PFSK-1 (cell line): ENCODE measurements around the gene NHLRC4.

Experiments used
- FOXP2 ChIP-seq: optimal IDR thresholded peaks from 2 replicates; pipeline ENCODE3; 2011; ENCODE audit warnings: borderline replicate concordance, control low read depth, inconsistent platforms; ENCODE audit not compliant: insufficient read depth; ENCODE audit errors: extremely low read length, extremely low read depth
- POLR2AphosphoS5 ChIP-seq: IDR thresholded peaks from 2 replicates; pipeline ENCODE4 v1.6.1; 2012; ENCODE audit warnings: low read depth, mild to moderate bottlenecking, control low read depth, low read length, moderate library complexity
- REST ChIP-seq, 2 experiments: IDR thresholded peaks; 2 replicates each; pipeline versions ENCODE4 v1.6.1 to v1.8.0; 2011 to 2012; ENCODE audit warnings: low read depth in 2 of 2, low read length in 2 of 2, control low read depth in 1 of 2, inconsistent platforms in 1 of 2, mild to moderate bottlenecking in 1 of 2, moderate library complexity in 1 of 2; ENCODE audit not compliant: insufficient read depth in 1 of 2
- SIN3A ChIP-seq: IDR thresholded peaks from 2 replicates; pipeline ENCODE4 v1.6.1; 2012; ENCODE audit warnings: mild to moderate bottlenecking, low read length, moderate library complexity, borderline replicate concordance; ENCODE audit not compliant: insufficient read depth
- TAF1 ChIP-seq: IDR thresholded peaks from 2 replicates; pipeline ENCODE4 v1.6.1; 2012; ENCODE audit warnings: low read length, control low read depth, borderline replicate concordance; ENCODE audit not compliant: insufficient read depth

Gene NHLRC4

GRCh38 chr16:567373-568256, 810 bp downstream of the NHLRC4 start:
- TF ChIP-seq REST (IDR thresholded peaks at IDR 0.05; ENCODE audit: insufficient read depth in 1 of 2, low read depth in 2 of 2, low read length in 2 of 2): no peak
- TF ChIP-seq FOXP2: no peak
- TF ChIP-seq POLR2AphosphoS5: no peak
- no peak for TF ChIP-seq SIN3A
- TF ChIP-seq TAF1: no peak

- TF ChIP-seq FOXP2: no peak
- TF ChIP-seq SIN3A: no peak
- TF ChIP-seq TAF1: no peak
- no peak for TF ChIP-seq REST (IDR thresholded peaks at IDR 0.05; ENCODE audit: insufficient read depth in 1 of 2, low read depth in 2 of 2, low read length in 2 of 2)
These were observed 1.8 kb downstream of the NHLRC4 start for GRCh38 chr16:568401-569258.

GRCh38 chr16:569445-570254, 2.8 kb downstream of the NHLRC4 start, which contains the start of gene PIGQ:
Gene PIGQ, plus strand, starts transcription at chr16:569968. Its CDS starts 4,107 bp downstream, at chr16:574075.
- no peak for TF ChIP-seq REST (IDR thresholded peaks at IDR 0.05; ENCODE audit: insufficient read depth in 1 of 2, low read depth in 2 of 2, low read length in 2 of 2)

GRCh38 chr16:572865-573650, 6.3 kb downstream of the NHLRC4 start:
- TF ChIP-seq FOXP2 (no peak), REST (IDR thresholded peaks at IDR 0.05; ENCODE audit: insufficient read depth in 1 of 2, low read depth in 2 of 2, low read length in 2 of 2) (no peak), TAF1 (no peak), POLR2AphosphoS5 (no peak), SIN3A (no peak)
